DMS79 treated with DMSO at 0.1 percent for 48 hours (cell line): ENCODE data around the gene AXIN1.
A peak's percentile ranks its signal among the peaks of the same experiment; 100 is the strongest.
"Not testable (repeated sequence)": the region's sequence is repeated elsewhere in the genome, so short reads cannot be mapped to it uniquely, and the experiment has no call there.

Experiments
- DNase-seq: peaks from one replicate; lab custom pipeline; 2025; lab: John Stamatoyannopoulos, UW

AXIN1 gene

DNA sequence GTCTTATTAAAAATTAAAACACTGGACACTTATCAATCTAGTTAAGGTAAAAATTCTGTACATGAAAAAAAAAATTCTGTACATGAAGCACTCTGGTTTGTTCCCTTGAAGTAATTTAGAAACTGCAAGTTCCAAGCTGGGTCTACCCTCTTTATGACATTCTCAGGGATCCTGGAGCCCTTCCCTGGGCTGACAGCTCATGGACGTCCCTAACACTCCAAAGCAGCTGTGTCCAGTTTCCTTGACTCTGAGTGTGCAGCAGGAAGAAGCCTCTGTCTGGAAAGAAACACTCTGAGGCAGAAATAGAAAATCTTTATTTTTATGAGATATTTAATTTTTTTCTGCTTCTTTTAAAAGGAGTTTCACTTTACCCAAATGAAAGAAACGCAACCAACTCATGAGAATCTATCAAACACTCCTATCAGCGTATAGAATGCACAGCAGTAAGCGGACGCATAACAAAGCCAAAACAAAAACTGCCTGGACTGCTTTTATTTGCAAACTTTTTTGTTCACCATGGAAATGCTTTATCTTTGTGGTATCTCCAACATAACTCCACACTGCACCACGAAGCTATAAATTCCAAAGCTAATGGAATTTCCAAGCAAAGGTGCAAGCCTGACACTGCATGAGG lies 21.2 kb downstream of the AXIN1 start:
- DNase-seq: not testable (repeated sequence)

GRCh38 chr16:330741-331140 lies 21.8 kb downstream of the AXIN1 start:
- no peak for DNase-seq

DNA sequence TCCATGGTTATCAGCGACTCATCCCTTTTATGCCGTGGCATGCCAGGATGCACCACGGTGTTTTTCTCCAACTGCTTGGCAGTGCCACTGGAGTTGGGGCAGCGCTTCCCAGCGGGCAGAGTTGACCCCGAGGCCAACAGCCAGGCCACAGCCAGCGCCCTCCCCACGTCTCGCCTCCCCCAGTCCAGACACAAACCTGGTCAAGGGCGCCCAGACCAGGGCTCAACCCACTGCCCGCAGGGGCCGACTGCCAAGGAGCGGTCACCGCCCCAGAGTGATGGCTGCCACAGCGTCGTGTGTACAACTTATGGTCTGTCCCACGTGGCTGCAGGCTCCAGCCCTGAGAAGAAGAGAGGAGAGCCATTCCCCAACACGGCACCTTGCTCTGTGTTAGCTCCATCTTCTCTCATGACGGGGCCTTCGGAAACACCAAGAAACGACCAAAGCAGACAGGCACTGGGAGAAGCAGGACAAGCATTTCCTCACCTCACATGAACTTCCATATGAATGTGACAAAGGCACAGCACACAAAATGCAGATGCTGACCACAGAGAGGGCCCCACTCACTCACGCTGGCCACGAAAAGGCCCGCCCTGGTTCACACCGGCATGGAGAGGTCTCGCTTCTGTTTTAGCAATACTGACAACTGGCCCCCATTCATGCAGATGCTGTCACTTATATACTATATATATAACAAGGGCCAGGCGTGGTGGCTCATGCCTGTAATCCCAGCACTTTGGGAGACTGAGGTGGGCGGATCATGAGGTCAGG lies 27.0 kb downstream of the AXIN1 start:
- no peak for DNase-seq

- DNase-seq: no peak
Observed at GRCh38 chr16:324451-325334, 27.8 kb downstream of the AXIN1 start.

DNA sequence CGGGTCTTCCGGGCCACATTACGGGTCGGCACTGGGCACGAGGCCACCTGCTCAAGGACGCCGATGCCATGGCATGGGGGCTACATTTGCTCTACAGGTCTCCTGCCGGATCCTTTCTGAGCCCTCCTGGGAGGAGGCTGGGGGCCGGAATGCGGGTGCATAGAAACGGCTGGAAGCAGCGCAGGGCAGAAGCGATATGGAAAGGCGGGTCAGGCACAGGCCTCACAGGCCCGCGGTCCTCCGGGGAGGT lies 28.4 kb downstream of the AXIN1 start:
- no peak for DNase-seq

DNA sequence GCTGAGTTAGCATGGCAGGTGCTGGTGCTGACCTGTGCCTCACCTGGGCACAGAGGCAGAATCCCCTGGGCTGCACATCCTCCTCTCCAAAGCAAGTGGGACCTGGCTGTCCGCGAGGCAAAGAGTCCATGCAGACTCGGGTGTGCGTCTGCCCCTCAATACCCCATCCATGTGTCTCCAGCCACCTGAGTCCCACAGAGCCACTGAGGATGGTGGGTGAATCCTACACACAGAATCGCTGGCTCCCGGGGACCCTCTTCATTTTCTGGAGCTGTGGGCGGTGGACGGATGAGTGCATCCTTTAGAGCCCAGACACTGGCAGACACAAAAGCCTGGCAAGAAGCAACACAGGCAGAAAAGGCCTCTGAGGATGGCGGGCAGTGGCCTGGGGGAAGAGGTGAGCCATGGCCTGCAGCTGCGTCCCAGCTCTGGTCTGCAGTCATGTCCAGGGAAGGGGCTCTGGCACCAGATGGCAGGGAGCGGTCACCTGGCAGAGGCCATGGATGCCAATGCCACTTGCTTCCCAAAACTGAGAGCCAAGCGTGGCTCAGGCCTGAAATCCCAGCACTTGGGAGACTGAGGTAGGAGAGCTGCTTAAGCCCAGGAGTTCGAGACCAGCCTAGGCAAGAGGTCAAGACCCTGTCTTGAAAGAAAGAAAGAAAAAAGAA lies 29.9 kb downstream of the AXIN1 start:
- no peak for DNase-seq

DNA sequence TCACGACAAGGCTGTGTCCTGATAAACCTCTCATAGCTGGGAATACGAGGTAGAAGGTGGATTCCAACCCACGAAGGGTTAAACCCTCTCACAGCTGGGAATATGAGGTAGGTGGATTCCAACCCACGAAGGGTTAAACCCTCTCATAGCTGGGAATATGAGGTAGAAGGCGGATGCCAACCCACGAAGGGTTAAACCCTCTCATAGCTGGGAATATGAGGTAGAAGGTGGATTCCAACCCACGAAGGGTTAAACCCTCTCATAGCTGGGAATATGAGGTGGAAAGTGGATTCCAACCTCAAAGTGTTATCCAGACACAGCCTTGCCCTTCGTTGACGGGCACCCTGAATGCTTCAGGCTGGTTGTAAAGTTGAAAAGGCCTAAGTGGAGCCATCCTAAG lies 31.0 kb downstream of the AXIN1 start:
- DNase-seq: no peak

DNA sequence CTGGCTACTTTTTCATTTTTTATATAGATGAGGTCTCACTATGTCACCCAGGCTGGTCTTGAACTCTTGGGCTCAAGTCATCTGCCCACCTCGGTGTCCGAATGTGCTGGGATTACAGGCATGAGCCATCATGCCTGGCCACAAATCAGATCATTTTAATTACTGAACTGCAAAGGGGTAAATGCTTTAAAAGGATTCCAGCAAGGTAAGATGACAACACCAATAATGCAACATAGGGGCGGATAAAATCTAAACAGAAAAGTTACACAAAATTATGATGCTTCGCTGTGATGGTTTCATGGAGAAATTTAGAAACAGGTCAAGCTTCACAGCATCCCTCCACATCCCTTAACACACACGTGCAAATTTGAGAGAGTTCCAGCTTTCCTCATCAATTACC lies 32.3 kb downstream of the AXIN1 start:
- DNase-seq: no peak

DNA sequence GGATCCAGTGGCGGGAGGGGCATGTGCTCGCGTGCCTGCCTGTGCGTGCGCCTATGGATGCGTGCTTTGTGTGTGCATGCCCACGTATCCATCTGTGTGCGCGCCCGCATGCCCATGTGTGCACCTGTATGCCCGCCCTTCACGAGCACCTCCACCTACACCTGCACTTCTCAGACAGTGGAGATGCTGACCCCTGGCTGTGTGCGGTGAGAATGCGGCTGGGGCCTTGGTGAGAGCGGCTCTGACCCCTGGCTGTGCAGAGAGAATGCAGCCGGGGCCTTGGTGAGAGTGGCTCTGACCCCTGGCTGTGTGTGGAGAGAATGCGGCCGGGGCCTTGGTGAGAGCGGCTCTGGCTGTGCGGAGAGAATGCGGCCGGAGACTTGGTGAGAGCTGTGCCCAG lies 33.9 kb downstream of the AXIN1 start:
- no peak for DNase-seq

- no peak for DNase-seq
Observed at GRCh38 chr16:317583-317982, 34.9 kb downstream of the AXIN1 start.

- no peak for DNase-seq
Observed at GRCh38 chr16:316741-317464, 35.6 kb downstream of the AXIN1 start.

- peak; percentile 37 for DNase-seq
Observed at GRCh38 chr16:314795-315299, 37.7 kb downstream of the AXIN1 start.

- DNase-seq: peak; percentile 37
Observed at GRCh38 chr16:314351-314750, 38.2 kb downstream of the AXIN1 start.

GRCh38 chr16:311725-312124 lies 40.8 kb downstream of the AXIN1 start:
- DNase-seq: no peak

GRCh38 chr16:309476-309875 lies 43.0 kb downstream of the AXIN1 start:
- DNase-seq: no peak

GRCh38 chr16:307691-308312 lies 44.7 kb downstream of the AXIN1 start:
- no peak for DNase-seq

GRCh38 chr16:306911-307370 lies 45.6 kb downstream of the AXIN1 start:
- peak; percentile 61 for DNase-seq

GRCh38 chr16:305916-306626 lies 46.5 kb downstream of the AXIN1 start:
- peak; percentile 12 for DNase-seq

DNA sequence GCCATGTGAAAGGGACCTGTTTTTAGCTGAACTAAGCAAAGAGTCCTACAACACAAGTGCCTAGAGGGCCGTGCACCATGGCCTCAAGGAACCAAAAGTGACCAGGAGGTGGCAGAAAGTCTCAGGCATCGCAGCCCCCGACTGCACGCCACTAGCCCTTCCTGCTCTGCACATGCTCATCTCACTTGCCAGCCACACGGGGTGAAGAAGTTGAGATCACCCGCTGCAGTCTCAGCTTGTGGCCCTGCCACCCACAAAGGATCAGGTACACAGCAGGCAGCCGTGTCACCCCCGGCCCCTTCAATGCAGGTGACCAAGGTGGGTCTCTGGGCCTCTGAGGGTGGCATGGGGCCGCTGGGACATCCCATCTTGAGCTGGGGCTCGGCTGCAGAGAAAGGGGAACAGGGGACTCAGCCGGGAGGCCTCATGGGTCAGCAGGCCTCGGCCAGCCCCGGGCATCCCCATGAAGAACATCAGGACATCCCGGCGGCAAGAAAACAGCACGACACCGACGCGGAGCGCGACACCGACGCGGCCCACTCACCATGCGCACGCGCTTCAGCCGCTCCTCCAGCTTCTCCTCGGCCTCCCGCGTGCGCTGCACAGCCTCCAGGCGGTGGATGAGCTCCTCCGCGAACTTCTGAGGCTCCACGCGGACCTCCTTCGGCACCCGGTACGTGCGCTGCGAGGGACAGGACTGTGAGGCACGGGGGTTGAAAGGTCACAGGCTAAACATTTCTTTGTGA lies 48.6 kb downstream of the AXIN1 start:
- DNase-seq: no peak

GRCh38 chr16:301950-302349 lies 50.6 kb downstream of the AXIN1 start:
- no peak for DNase-seq
